Astrocyte of the spinal cord (primary cell): Measurements from ENCODE around the gene COX10.
"Not testable (repeated sequence)": the region's sequence is repeated elsewhere in the genome, so short reads cannot be mapped to it uniquely, and the experiment has no call there.

Experiments
- DNase-seq: peaks from one replicate; pipeline ENCODE4 v3.0.0; 2011; ENCODE audit warnings: low read depth, low spot score
- H3K4me3 ChIP-seq: 2 replicates; pipeline ENCODE4 v1.5.1; 2011; ENCODE audit warnings: low read depth, mild to moderate bottlenecking, low read length, moderate library complexity
- in situ Hi-C: cut with HindIII; loops from 2 replicates; pipeline ENCODE4 v1.10.0; 2017; ENCODE audit warnings: low sequenced_read_pairs
- TF ChIP-seq, protein P1 (sequence below): IDR thresholded peaks from 2 replicates; pipeline ENCODE4 v1.5.1; 2012; ENCODE audit warnings: low read depth, mild to moderate bottlenecking, low read length, inconsistent platforms

The COX10 gene

GRCh38 chr17:14157822-14158221 is 88.5 kb downstream of the COX10 start:
- TF ChIP-seq, protein P1, sequence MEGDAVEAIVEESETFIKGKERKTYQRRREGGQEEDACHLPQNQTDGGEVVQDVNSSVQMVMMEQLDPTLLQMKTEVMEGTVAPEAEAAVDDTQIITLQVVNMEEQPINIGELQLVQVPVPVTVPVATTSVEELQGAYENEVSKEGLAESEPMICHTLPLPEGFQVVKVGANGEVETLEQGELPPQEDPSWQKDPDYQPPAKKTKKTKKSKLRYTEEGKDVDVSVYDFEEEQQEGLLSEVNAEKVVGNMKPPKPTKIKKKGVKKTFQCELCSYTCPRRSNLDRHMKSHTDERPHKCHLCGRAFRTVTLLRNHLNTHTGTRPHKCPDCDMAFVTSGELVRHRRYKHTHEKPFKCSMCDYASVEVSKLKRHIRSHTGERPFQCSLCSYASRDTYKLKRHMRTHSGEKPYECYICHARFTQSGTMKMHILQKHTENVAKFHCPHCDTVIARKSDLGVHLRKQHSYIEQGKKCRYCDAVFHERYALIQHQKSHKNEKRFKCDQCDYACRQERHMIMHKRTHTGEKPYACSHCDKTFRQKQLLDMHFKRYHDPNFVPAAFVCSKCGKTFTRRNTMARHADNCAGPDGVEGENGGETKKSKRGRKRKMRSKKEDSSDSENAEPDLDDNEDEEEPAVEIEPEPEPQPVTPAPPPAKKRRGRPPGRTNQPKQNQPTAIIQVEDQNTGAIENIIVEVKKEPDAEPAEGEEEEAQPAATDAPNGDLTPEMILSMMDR, result no peak
- no peak for DNase-seq
- no peak overlapping the region for H3K4me3 ChIP-seq
- in situ Hi-C loops, result no loop called here

DNA sequence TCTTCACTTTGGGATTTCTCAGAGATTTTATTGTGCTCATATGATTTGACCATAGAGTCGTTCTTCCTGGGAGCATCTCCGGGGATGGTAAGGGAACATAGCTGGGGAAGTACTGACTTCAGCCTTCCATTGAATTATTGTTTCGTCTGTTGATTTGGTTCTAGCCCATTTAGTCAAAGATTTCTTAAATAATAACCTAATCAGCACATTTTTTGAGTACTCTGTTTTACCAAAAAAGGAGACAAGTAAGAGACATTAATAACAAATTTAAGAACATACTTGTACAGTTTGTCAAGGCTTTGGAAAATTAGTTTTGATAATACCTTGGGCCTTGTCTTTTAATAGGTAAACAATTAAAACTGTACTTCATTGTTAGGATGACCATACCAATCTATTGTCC is 89.4 kb downstream of the COX10 start:
- in situ Hi-C loops, result no loop called here
- no peak for DNase-seq
- TF ChIP-seq, protein P1, result no peak
- no peak overlapping the region for H3K4me3 ChIP-seq

DNA sequence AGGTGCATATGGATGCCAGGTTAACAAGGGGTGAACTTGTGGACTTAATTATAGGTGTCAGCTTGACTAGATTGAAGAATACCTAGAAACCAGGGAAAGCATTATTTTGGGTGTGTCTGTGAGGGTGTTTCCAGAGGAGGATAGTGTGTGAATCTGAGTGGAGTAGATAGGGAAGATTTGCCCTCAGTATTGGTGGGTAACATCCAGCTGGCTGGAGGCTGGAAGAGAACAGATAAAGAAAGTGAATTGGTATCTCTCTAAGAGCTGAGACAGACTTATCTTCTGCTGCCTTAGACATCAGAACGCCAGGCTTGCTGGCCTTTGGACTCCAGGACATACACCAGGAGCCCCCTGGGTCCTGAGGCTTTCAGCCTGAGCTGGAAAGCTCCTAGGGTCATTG is 92.1 kb downstream of the COX10 start:
- in situ Hi-C loops, result no loop called here
- DNase-seq, result no peak

GRCh38 chr17:14165616-14166015 is 96.3 kb downstream of the COX10 start:
- in situ Hi-C loops, result no loop called here
- H3K4me3 ChIP-seq, result no peak overlapping the region
- TF ChIP-seq, protein P1, result no peak
- no peak for DNase-seq

More for the DNA sequence above, 92.1 kb downstream of the COX10 start:
- TF ChIP-seq, protein P1, result no peak
- no peak overlapping the region for H3K4me3 ChIP-seq

- H3K4me3 ChIP-seq, in situ Hi-C loops, DNase-seq: not testable (repeated sequence)
Observed at GRCh38 chr17:14167831-14168230, 98.5 kb downstream of the COX10 start.

- no peak overlapping the region for H3K4me3 ChIP-seq
- in situ Hi-C loops, result no loop called here
- no peak for DNase-seq
- TF ChIP-seq, protein P1, result no peak
Observed at GRCh38 chr17:14168582-14168981, 99.3 kb downstream of the COX10 start.

GRCh38 chr17:14169287-14169686 is 100.0 kb downstream of the COX10 start:
- TF ChIP-seq, protein P1, result no peak
- DNase-seq, result no peak
- in situ Hi-C loops, result no loop called here

More at GRCh38 chr17:14169287-14169686, 100.0 kb downstream of the COX10 start:
- H3K4me3 ChIP-seq, result no peak overlapping the region
